HG03097 (cell line): ENCODE data around the gene RASSF10.

ENCODE experiments used
- ATAC-seq: cut with Tn5 transposase; IDR thresholded peaks from one replicate; pipeline ENCODE4 v1.9.1; 2021; ENCODE audit not compliant: unreplicated experiment, low FRiP score

RASSF10 gene

DNA sequence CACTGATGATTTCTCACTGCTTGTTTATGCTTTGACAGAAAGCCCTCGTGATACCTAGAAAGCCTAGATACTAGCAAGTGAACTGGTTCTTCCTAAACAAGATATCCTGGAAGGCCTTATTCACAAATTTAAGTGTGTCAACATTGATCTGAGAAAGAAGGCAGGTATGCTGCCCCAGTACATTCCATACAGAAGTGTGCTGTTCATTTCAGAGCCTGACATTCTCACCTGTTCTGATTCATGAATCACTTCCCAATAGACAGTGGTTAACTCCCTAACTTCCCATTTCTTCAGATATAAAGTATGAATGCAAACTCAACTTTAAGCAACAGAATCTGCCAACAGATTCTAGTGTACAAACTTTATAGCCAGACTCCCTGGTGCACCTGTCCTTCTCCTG, 15.5 kb upstream of the RASSF10 start:
- ATAC-seq: no peak

DNA sequence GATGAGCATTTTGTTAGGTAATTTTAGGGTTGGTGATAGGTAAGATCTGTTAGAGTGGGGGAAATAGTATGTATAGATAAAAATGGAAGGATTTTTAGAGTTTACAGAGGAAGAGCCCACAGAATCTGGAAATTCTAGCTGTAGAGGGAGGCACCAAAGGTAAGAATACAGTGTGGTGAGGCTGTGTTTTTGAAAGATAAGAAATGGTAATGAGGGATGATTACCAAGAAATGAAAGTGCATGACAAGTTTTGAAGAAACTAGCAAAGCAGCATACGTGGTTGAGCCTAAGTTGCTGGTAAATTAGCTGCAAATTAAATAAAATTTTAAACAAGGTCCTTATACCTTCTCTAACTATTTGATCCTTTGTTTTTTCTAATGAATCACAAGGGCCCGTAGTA, 14.6 kb upstream of the RASSF10 start:
- no peak for ATAC-seq

DNA sequence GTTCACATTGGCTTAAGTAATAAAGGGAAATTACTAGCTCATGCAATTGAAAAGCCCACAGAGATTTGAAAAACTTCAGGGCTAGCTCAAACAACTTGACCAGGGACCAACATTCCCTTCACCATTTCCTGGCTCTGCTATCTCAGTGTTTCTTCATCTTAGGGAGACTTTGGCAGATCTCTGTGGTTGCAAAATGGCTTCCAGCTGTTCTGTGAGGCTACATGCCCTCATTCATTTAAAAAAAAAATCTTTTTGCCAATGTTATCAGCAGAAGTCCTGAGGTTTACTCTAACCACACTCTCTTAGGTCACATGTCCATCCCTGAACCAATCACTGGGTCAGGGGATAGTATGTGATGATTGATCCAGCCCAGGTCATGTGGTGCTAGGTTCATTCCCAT, 13.9 kb upstream of the RASSF10 start:
- no peak for ATAC-seq

DNA sequence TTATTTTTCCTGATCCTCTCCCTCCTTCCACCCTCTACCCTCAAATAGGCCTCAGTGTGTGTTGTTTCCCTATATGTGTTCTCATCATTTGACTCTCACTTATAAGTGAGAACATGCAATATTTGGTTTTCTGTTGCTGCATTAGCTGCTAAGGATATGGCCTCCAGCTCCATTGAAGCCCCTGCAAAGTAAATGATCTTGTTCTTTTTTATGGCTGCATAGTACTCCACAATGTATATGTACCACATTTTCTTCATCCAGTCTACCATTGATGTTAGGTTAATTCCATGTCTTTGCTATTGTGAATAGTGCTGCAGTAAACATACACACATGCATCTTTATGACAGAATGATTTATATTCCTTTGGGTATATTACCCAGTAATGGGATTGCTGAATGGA, 13.3 kb upstream of the RASSF10 start:
- no peak for ATAC-seq

DNA sequence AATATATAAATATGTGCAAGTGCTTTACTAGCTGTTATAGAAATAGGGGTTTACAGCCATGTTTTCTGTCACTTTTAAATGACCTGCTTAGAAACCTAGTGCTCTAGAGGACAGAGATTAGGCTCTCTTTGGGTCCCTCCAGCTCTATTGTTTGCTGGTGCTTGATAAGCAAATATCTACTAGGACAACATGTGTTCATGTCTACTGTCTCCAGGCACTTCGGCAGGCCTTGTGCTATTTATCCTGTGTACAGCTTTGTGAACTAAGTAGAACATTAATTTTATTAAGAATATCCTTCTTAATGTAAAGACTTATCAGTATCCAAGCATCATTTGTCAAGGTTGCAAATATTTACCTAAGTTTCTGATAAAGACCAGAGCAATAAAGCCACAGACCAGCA, 11.9 kb upstream of the RASSF10 start:
- ATAC-seq: no peak

DNA sequence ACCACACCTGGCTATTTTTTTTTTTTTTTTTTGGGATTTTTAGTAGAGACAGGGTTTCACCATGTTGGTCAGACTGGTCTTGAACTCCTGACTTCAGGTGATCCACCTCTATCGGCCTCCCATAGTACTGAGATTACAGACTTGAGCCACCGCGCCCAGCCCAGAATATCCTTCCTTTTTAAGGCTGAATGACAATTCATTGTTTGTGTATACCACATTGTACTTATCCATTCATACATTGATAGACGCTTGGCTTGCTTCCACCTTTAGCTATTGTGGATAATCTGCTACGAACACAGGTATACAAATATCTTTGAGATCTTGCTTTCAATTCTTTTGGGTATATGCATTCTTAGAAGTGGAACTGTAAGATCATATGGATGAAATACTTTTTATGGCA, 10.8 kb upstream of the RASSF10 start:
- no peak for ATAC-seq

DNA sequence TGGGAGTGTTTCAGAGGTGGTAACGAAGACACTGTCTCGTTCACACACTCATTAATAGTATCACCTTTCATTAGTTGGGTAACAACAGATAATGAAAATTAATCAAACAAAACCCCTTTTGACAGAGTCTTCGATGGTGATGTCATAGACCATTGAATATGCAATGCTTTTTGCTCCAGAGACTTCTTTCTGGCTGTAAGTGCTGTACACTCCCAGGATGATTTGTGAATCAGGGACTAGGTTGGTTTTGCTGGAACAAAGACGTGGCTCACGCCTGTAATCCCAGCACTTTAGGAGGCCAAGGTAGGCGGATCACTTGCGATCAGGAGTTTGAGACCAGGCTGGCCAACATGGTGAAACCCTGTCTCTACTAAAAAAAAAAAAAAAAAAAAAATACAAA, 9.5 kb upstream of the RASSF10 start:
- no peak for ATAC-seq

DNA sequence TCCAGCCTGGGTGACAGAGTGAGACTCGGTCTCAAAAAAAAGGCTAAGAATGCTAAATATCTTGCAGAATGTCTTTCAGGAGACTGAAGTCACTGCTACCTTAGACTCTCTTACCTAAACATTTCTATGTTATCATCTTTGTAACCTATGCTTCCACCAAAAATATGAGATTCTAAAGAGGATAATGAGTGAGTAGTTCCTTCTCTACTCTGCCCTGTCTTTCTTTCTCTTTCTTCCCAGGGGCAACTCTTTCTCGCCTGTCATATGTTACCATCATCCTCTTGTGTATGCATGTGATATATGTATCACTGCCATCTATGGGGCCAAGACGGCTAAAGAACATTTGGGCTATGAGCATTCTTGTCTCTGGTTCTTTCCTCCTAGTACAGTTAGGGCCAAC, 9.0 kb upstream of the RASSF10 start:
- no peak for ATAC-seq

DNA sequence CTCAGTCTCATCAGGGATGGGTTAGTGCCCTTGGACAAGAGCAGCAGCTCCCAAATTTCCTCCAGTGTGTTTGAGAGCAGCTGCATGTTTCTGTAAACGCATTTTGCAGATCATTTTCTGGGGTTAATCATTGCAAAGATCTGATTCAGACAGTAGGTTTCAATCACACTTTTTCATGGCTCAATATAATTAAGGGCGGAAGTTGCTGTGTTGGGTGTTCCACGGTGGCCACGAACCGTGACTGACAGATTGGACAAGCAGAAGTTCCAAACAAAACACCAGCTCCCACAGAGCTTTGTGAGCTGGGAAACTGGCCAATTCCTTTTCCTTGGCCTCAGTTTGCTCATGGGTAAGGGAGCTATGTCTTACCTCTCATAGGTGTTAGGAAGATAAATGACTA, 8.4 kb upstream of the RASSF10 start:
- ATAC-seq: no peak

DNA sequence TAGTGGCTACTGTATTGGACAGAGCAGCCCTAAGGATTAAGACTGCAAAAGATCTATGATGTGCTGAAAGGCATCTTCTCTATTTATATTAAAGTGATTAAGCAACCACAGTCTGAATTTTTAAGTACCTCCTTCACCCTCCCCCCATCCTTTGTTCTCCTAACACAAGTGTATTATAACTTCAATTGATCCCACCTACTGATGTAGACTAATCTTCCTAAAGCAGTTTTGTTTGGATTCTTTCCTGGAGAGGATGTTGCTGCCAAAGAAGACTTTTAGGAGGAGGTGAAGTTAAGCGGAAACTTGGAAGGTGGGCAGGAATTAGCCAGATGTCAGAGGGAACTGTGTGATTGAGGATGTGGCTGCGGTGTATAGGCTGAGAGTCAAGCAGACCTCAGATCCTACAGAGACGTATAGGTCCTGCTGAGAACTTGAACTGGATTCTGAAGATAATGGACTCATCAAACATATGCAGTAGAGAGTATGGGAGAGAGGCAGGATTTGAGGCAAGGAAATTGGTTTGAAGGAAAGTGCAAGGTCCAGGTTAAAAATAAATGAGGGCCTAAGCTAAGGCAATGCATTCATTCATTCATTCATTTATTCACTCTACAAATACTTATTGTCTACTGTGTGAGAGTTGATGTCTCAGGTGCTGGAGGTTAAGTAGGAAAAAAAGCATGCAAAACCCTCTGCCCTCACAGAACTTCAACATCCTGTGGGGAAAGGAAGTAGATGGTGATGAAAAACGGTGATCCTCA, 5.2 kb upstream of the RASSF10 start:
- ATAC-seq: no peak

DNA sequence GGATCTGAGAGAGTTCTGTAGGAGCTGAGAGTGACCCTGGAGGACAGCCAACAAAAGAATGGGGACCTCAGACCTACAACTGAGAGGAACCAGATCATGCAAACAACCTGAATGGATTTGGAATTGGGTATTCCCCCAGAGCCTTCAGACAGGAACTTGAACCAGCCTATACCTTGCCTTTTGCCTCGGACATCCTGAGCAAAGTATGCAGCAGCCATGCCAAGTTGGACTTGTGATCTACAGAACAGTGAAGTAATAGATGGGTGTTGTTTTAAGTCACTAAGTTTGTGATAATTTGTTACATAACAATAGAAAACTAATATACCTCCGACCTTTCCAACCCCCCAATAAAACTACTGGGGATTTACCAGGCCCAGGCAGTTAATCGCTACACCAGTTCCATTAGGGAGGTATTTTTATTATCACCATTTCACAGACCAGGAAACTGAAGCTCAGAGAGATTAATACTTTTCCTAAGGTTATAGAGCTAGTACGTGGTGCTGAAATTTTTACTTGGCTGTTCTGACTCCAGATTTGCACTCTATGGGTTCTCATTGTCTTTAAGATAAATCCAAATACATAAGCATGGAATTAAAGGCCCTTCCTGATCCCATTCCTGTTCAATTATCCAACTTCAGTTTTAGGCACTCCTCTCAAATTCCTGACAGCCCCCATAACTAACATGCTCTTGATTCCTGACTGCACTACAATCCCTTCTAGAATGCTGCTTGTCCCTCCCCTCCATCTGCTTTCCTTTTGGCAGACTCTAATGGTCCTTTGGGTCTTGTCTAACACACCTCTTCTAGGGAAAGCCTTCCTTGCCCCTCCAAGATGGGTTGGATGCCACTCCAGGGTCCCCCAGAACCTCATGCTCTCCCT, 1.7 kb upstream of the RASSF10 start:
- ATAC-seq: no peak

DNA sequence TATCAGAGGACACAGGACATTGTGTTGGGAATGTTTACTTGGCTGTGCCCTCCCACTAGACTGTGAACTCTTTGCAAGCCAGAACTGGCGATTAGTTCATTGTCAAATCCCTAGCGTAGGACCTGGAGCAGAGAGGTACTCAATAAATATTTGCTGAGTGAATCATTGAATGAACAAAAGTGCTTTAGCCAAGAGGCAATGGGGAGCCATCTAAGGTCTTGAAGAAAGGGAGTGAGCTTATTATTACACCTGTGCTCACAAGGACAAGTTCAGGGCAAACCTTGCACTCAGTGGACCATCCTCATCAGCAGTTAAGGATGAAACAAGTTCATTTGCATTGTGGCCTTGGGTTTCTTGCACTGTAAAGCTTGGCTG, 1.1 kb upstream of the RASSF10 start:
- ATAC-seq: no peak

DNA sequence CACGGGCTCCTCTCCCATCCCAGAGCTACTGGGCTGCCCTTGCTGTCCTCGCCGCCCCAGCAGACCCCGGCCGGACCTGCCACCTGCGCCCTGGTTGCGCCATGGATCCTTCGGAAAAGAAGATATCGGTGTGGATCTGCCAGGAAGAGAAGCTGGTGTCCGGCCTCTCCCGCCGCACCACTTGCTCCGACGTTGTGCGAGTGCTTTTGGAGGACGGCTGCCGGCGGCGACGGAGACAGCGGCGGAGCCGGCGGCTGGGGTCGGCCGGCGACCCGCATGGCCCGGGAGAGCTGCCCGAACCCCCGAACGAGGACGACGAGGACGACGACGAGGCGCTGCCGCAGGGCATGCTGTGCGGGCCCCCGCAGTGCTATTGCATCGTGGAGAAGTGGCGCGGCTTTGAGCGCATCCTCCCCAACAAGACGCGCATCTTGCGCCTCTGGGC, 382 bp downstream of the RASSF10 start:
- no peak for ATAC-seq

DNA sequence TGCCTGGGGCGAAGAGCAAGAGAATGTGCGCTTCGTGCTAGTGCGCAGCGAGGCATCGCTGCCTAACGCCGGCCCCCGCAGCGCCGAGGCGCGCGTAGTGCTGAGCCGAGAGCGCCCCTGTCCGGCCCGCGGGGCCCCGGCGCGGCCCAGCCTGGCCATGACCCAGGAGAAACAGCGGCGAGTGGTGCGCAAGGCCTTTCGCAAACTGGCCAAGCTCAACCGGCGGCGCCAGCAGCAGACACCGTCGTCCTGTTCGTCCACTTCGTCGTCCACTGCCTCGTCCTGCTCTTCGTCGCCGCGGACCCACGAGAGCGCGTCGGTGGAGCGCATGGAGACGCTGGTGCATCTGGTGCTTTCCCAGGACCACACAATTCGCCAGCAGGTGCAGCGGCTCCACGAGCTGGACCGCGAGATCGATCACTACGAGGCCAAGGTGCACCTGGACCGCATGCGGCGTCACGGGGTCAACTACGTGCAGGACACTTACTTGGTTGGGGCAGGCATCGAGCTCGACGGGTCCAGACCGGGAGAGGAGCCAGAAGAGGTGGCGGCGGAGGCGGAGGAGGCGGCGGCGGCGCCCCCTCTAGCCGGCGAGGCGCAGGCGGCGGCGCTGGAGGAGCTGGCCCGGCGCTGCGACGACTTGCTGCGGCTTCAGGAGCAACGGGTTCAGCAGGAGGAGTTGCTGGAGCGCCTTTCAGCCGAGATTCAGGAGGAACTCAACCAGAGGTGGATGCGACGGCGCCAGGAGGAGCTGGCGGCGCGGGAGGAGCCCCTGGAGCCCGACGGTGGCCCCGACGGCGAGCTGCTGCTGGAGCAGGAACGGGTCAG, 1.0 kb downstream of the RASSF10 start:
- no peak for ATAC-seq

DNA sequence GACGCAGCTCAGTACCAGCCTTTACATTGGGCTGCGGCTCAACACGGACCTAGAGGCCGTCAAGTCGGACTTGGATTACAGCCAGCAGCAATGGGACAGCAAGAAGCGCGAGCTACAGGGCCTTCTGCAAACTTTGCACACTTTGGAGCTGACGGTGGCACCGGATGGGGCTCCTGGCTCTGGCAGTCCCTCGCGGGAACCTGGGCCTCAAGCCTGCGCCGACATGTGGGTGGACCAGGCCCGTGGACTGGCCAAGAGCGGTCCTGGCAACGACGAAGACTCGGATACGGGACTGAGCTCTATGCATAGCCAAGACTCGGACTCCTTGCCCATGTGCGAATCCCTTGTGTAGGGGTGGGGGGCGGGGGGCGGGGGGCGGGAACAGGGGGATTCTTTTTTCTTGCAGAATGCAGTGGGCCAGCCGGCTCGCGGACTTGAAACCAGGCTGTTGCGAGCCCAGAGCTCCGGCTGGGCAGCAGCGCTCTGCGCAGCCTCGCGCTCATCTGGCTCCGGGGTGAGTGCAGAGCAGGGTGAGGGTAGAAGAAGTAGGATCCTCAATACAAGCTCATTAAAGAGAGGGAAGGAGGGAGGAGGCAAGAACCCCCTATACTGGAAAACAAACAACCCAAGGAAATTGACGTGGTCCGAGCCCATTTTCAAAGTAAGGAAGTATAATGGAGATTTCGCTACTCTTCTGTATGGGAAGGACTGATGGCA, 1.8 kb downstream of the RASSF10 start:
- no peak for ATAC-seq

DNA sequence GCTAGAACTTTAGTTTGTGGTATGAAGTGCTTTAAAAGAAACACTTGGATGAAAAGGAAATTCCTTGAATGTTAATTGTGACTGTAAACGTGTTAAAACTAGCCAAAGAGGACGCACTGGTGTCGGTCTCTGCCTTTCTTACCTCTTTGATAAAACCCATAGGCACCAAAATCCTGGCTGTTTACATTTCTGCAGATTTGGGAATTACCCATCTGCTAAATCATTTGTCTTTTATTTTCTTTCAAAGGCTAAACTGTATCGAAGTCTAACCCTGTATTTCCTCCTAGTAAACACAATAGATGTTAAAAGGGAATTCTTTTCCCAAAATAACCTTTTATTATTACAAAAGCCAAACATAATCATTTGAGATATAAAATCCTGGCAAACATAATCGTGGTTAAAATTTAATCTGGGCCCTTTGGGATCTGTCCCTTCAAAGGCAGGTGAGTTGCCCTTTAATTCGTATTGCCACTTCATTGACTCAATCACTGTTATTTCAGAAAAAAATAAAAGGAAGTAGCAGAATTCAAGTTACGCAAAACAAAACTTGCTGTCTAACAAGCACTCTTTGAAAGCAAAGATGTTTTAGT, 2.4 kb downstream of the RASSF10 start:
- ATAC-seq: no peak

DNA sequence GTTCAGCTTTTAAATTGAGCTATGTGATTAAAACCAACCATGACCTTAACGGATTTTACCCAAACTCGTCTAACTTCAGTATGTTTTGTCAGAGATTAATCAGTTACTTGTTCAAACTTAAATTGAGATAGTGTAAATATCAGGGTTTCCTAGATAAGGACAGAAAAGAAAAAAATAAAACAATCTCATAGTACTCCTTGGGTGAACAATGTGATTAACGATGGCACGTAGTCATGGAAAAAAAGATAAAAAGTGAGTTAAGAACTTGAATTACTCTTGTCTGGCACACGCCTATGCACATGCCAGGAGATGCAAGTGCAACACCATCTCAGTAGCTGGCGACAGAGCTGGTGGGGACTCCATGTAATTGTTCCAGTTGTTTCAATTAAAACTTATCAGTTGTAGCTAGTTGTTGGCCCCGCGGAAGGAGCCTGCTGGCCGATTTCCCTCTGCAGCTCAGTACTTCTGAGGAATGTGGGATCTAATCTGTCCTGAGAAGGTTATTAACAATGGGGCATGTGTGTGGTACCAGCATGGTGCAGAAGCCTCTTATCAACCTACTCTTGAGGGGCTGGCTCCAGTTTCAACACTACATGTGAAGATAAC, 3.0 kb downstream of the RASSF10 start:
- ATAC-seq: no peak

DNA sequence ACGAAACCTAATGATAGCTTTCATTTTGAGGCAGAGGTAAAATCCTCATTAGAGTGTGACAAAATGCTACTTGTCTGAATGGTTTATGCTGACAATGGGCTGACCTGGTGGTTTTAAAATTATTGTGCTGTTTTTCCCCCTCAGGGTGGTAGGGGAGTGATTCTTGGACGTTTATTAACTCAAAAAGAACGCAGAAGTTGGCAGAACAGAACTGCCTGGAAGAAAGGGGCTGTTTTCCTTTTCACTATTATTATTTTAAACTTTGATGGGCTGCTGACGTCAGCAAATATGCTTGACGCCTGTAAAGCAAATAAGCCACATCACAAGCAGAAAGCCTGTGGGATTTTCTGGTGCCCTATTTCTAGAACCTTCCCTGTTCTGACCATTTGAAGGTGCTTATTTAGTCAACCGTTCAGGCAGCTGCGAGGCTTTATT, 4.0 kb downstream of the RASSF10 start:
- no peak for ATAC-seq

DNA sequence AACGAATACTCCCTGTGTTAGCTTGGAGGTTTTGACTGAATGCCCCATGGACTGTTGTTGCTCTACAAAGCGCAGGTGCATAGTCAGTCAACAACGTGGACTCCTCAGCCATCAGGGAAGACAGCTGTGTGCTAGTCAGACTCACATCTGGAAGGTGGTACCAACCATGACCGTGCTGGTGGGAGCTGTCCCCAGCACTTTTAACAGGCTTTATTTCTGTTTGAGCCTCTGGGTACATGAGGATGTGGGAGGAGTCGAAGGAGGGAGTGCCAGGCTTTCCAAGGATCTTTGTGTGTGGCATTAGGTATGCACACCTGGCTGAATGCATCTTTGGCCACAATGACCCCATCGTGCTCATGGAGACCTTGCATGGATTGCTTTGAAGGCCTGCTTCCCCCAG, 6.6 kb downstream of the RASSF10 start:
- ATAC-seq: no peak

DNA sequence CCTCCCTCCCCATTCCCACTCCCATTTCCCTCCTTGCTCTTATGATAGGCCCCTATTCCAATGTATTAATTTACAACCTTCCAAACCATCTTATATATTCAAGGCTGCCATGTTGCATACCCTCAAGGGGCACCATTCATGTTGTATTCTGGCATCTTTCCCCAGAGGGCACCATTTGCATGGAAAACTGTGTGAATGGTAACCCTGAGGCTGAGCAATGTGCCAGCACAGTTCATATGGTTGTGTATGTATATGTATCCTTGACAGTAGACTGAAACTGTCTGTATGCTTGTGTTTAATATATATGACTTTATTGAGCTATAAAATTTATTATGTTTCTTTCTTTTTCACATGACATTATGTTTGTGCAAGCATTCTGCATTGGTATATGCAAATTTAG, 7.3 kb downstream of the RASSF10 start:
- no peak for ATAC-seq
